Upper lobe of left lung (tissue), 6 donors: ENCODE results near the gene STAB2. TPM values are rescaled to one million over a fixed set of nuclear protein-coding genes. Genes with fewer than 3 reads are reported as not detected.

Source experiments
- ATAC-seq, 2 donors: fragments of 200-7000 bp; cut with Tn5 transposase; one replicate each; pipeline ENCODE4 v1.9.1; 2022; ENCODE audit warnings: mild to moderate bottlenecking in 2 of 2, moderate library complexity in 2 of 2; ENCODE audit not compliant: low FRiP score in 2 of 2
- DNase-seq, 2 donors: peaks; one replicate each; pipeline ENCODE4 v3.0.0-alpha.2; 2019 to 2020
- H3K27ac ChIP-seq, 4 donors: fragments of 200-600 bp; sonication (generic); one replicate each; pipeline ENCODE4 v1.5.1; 2016 to 2019
- H3K27me3 ChIP-seq, 4 donors: fragments of 200-600 bp; sonication (generic); one replicate each; pipeline ENCODE4 v1.5.1; 2017 to 2019
- H3K36me3 ChIP-seq, 4 donors: fragments of 200-600 bp; sonication (generic); one replicate each; pipeline ENCODE4 v1.5.1; 2016 to 2019
- H3K4me1 ChIP-seq, 4 donors: fragments of 200-600 bp; sonication (generic); one replicate each; pipeline ENCODE4 v1.5.1; 2018 to 2019
- H3K4me3 ChIP-seq, 4 donors: fragments of 200-600 bp; sonication (generic); one replicate each; pipeline ENCODE4 v1.5.1; 2017 to 2019; ENCODE audit warnings: mild to moderate bottlenecking in 2 of 4, moderate library complexity in 1 of 4
- H3K9me3 ChIP-seq, 4 donors: fragments of 200-600 bp; sonication (generic); one replicate each; pipeline ENCODE4 v1.5.1; 2018 to 2019
- CTCF ChIP-seq, 6 experiments: fragments of 450-650 bp in 4 of 6; fragments of 200-600 bp in 2 of 6; sonication (generic) in 2 of 6; IDR thresholded peaks; one replicate each; pipeline ENCODE4 v1.5.1; 2016 to 2019; ENCODE audit warnings: antibody characterized with exemption in 6 of 6
- EP300 ChIP-seq, 4 donors: sonication (generic); formaldehyde crosslinking; IDR thresholded peaks; one replicate each; pipeline ENCODE4 v1.5.1; 2017; ENCODE audit warnings: antibody characterized with exemption in 4 of 4, control low read depth in 2 of 4
- POLR2A ChIP-seq, 4 donors: fragments of 450-650 bp; IDR thresholded peaks; one replicate each; pipeline ENCODE4 v1.5.1; 2016 to 2017; ENCODE audit warnings: antibody characterized with exemption in 4 of 4, mild to moderate bottlenecking in 2 of 4
- POLR2AphosphoS5 ChIP-seq, 2 donors: sonication (generic); formaldehyde crosslinking; IDR thresholded peaks; one replicate each; pipeline ENCODE4 v1.5.1; 2017; ENCODE audit warnings: antibody characterized with exemption in 2 of 2
- WGBS, 2 donors: methylation state at CpG; one replicate each; pipeline ENCODE4 v1.1.5; 2017 to 2018; 5-methylcytosine and 5-hydroxymethylcytosine counted together
- total RNA-seq, 6 donors: library from RNA; depleted of rRNA in 4 of 6; stranded (reverse); fragments of >200 nt in 4 of 6; gene quantifications; one replicate each; pipeline versions ENCODE4 v1.1.0 to v1.2.1, GENCODE V29; 2016 to 2021
- donor health status: DM: no; HTN: no; CAD: no; lungs with moderate emphysema.
- donor health status: DM: no; HTN: yes; CAD: no; lungs with severe emphysema.

STAB2 gene
- total RNA-seq, 6 donors from 2014 or later = 0.10 to 2.4 (median 0.22) TPM; not detected in 1

- H3K27me3 ChIP-seq = no peaks in the 10 kb centered on the region
- no peak overlapping the region for H3K4me3 ChIP-seq
- no peak for TF ChIP-seq EP300 (IDR thresholded peaks at IDR 0.05)
- TF ChIP-seq POLR2AphosphoS5 (IDR thresholded peaks at IDR 0.05) = no peak
- TF ChIP-seq POLR2A (IDR thresholded peaks at IDR 0.05) = no peak
- TF ChIP-seq CTCF (IDR thresholded peaks at IDR 0.05) = no peak
- no peaks in the 10 kb centered on the region for H3K4me1 ChIP-seq
- no peaks in the 10 kb centered on the region for H3K36me3 ChIP-seq
- ATAC-seq = no peak
- no peak overlapping the region for H3K27ac ChIP-seq
- WGBS, 2 donors = 89 to 100% methylated on average over 2 of the region's 2 CpGs
- DNase-seq = no peak
- no peaks in the 10 kb centered on the region for H3K9me3 ChIP-seq
Measured at GRCh38 chr12:103712216-103712615, 125.1 kb downstream of the STAB2 start.

GRCh38 chr12:103715494-103715893, 128.4 kb downstream of the STAB2 start:
- Histone ChIP-seq H3K27ac (no peak overlapping the region), H3K9me3 (no peaks in the 10 kb centered on the region), H3K4me3 (no peak overlapping the region), H3K36me3 (no peaks in the 10 kb centered on the region), H3K4me1 (no peaks in the 10 kb centered on the region), H3K27me3 (no peaks in the 10 kb centered on the region)
- WGBS, 2 donors = 88 to 91% methylated on average over 4 of the region's 4 CpGs
- no peak for ATAC-seq
- TF ChIP-seq CTCF (IDR thresholded peaks at IDR 0.05) (no peak), EP300 (IDR thresholded peaks at IDR 0.05) (no peak), POLR2A (IDR thresholded peaks at IDR 0.05) (no peak), POLR2AphosphoS5 (IDR thresholded peaks at IDR 0.05) (no peak)
- no peak for DNase-seq

GRCh38 chr12:103716517-103717196, 129.6 kb downstream of the STAB2 start:
- Histone ChIP-seq H3K36me3 (no peaks in the 10 kb centered on the region), H3K9me3 (no peaks in the 10 kb centered on the region), H3K27me3 (no peaks in the 10 kb centered on the region), H3K4me3 (no peak overlapping the region), H3K4me1 (no peaks in the 10 kb centered on the region), H3K27ac (no peak overlapping the region)
- ATAC-seq (no peak), DNase-seq (no peak)
- TF ChIP-seq POLR2A (IDR thresholded peaks at IDR 0.05) = no peak
- no peak for TF ChIP-seq EP300 (IDR thresholded peaks at IDR 0.05)
- TF ChIP-seq POLR2AphosphoS5 (IDR thresholded peaks at IDR 0.05) = no peak
- no peak for TF ChIP-seq CTCF (IDR thresholded peaks at IDR 0.05)
- WGBS, 2 donors = 81 to 91% methylated on average over 8 of the region's 8 CpGs

- ATAC-seq (no peak), DNase-seq (no peak)
- H3K27ac ChIP-seq = no peak overlapping the region
- no peak for TF ChIP-seq POLR2AphosphoS5 (IDR thresholded peaks at IDR 0.05)
- no peak for TF ChIP-seq EP300 (IDR thresholded peaks at IDR 0.05)
- TF ChIP-seq CTCF (IDR thresholded peaks at IDR 0.05) = no peak
- no peak for TF ChIP-seq POLR2A (IDR thresholded peaks at IDR 0.05)
- H3K4me3 ChIP-seq = no peak overlapping the region
- no peaks in the 10 kb centered on the region for H3K36me3 ChIP-seq
- H3K9me3 ChIP-seq = no peaks in the 10 kb centered on the region
- no peaks in the 10 kb centered on the region for H3K4me1 ChIP-seq
- H3K27me3 ChIP-seq = no peaks in the 10 kb centered on the region
- 90 to 93% methylated on average over 8 of the region's 8 CpGs for WGBS, 2 donors
Measured at GRCh38 chr12:103725398-103725797, 138.3 kb downstream of the STAB2 start.

GRCh38 chr12:103727638-103728037, 140.6 kb downstream of the STAB2 start:
- DNase-seq (no peak), ATAC-seq (no peak)
- Histone ChIP-seq H3K27ac (no peak overlapping the region), H3K36me3 (no peaks in the 10 kb centered on the region), H3K9me3 (peaks cover 0 to 10% (median 5%) of the 10 kb centered on the region in 4 donors), H3K4me1 (no peaks in the 10 kb centered on the region), H3K4me3 (no peak overlapping the region), H3K27me3 (no peaks in the 10 kb centered on the region)
- TF ChIP-seq POLR2AphosphoS5 (IDR thresholded peaks at IDR 0.05) = no peak
- TF ChIP-seq CTCF (IDR thresholded peaks at IDR 0.05) = no peak
- TF ChIP-seq EP300 (IDR thresholded peaks at IDR 0.05) = no peak
- TF ChIP-seq POLR2A (IDR thresholded peaks at IDR 0.05) = no peak
- 71 to 84% methylated on average over 3 of the region's 3 CpGs for WGBS, 2 donors
